ENCODE measurements around the gene LRRC38.

GRCh38 chr1:13556224-13556764, 42.5 kb upstream of the LRRC38 start:
- no peak for TF ChIP-seq CTCF (IDR thresholded peaks at IDR 0.05; ENCODE audit: insufficient read depth, low read depth, low read length)
- no peak for TF ChIP-seq EZH2 (IDR thresholded peaks at IDR 0.05; ENCODE audit: insufficient read depth, low read length)
